GM12878 (cell line): ENCODE results near the gene TMEM266. TPM values are rescaled to one million over a fixed set of nuclear protein-coding genes. Genes with fewer than 3 reads are reported as not detected.

Experiments
- ATAC-seq: fragments of 200-7000 bp; cut with Tn5 transposase; 3 replicates; pipeline ENCODE4 v1.9.1; 2020; ENCODE audit warnings: mild to moderate bottlenecking, moderate library complexity
- BruUV-seq: library from RNA; stranded (reverse); fragments of 400-500 nt; replicated peaks from 2 replicates; lab custom pipeline; 2021; lab: Mats Ljungman, UMichigan
- CTCF ChIA-PET: fragments of 300-600 bp; sonication (Branson Sonifier 250); formaldehyde crosslinking; extraction: SDS; loops from one replicate; lab custom pipeline; 2021; ENCODE audit warnings: inconsistent platforms; lab: Yijun Ruan, JAX
- POLR2A ChIA-PET: fragments of 350-600 bp; formaldehyde crosslinking; extraction: SDS; loops from one replicate; lab custom pipeline; 2021; ENCODE audit warnings: inconsistent platforms; lab: Charles Lee
- RAD21 ChIA-PET: fragments of 300-600 bp; sonication (Branson Sonifier 250); formaldehyde crosslinking; loops from one replicate; lab custom pipeline; 2023; ENCODE audit warnings: antibody characterized with exemption; ENCODE audit not compliant: unreplicated experiment; lab: Charles Lee
- SMC1A ChIA-PET: fragments of 300-600 bp; sonication (Branson Sonifier 250); formaldehyde crosslinking; loops from one replicate; lab custom pipeline; 2023; ENCODE audit not compliant: unreplicated experiment, uncharacterized antibody; lab: Charles Lee
- DNase-seq: peaks from one replicate; pipeline ENCODE4 v3.0.0-alpha.2; 2011; ENCODE audit warnings: low read depth, low spot score
- FAIRE-seq: peaks from 3 replicates; lab custom pipeline; 2011; peaks lifted over from hg19 to GRCh38; lab: Jason Lieb, UNC
- H2AFZ ChIP-seq: 2 replicates; pipeline ENCODE4 v1.6.0; 2011; ENCODE audit warnings: low read depth, low read length, control low read depth; ENCODE audit not compliant: control insufficient read depth
- H3K27ac ChIP-seq: 2 replicates; pipeline ENCODE4 v1.5.1; 2011; ENCODE audit warnings: control low read depth; ENCODE audit not compliant: control insufficient read depth, insufficient read depth
- H3K27me3 ChIP-seq, 2 experiments: replicated peaks in 1 of 2; 2 replicates each; pipeline versions ENCODE4 v1.6.0 to v1.6.1; 2011; ENCODE audit warnings: low read length in 1 of 2; ENCODE audit not compliant: control insufficient read depth in 2 of 2, insufficient read depth in 2 of 2
- H3K36me3 ChIP-seq, 2 experiments: 2 replicates each; pipeline ENCODE4 v1.5.1; 2011; ENCODE audit warnings: low read length in 1 of 2; ENCODE audit not compliant: control insufficient read depth in 2 of 2, insufficient read depth in 2 of 2
- H3K4me1 ChIP-seq: 2 replicates; pipeline ENCODE4 v1.6.1; 2011; ENCODE audit warnings: mild to moderate bottlenecking, low read length, moderate library complexity, mixed read lengths; ENCODE audit not compliant: control insufficient read depth, insufficient read depth
- H3K4me2 ChIP-seq: 2 replicates; pipeline ENCODE4 v1.6.0; 2011; ENCODE audit warnings: control low read depth; ENCODE audit not compliant: control insufficient read depth, insufficient read depth
- H3K4me3 ChIP-seq: fragments of 200-600 bp; sonication (generic); 2 replicates; pipeline ENCODE4 v1.5.1; 2016
- H3K79me2 ChIP-seq: 2 replicates; pipeline ENCODE4 v1.6.0; 2011; ENCODE audit warnings: low read length; ENCODE audit not compliant: control insufficient read depth, insufficient read depth
- H3K9ac ChIP-seq: 2 replicates; pipeline ENCODE4 v1.8.0; 2011; ENCODE audit warnings: low read length, control low read depth, mixed read lengths; ENCODE audit not compliant: control insufficient read depth, insufficient read depth
- H3K9me3 ChIP-seq: replicated peaks from 3 replicates; pipeline ENCODE4 v1.5.1; 2011; ENCODE audit warnings: mild to moderate bottlenecking, low read length; ENCODE audit not compliant: control insufficient read depth, insufficient read depth
- H4K20me1 ChIP-seq: 2 replicates; pipeline ENCODE4 v1.6.0; 2011; ENCODE audit not compliant: control insufficient read depth, insufficient read depth
- BCL11A ChIP-seq: IDR thresholded peaks from 2 replicates; pipeline ENCODE4 v1.6.1; 2011; ENCODE audit warnings: low read depth, low read length
- CHD2 ChIP-seq: IDR thresholded peaks from 2 replicates; pipeline ENCODE4 v1.6.1; 2011; ENCODE audit warnings: low read depth, low read length, improper control_type of control experiment, borderline replicate concordance
- GABPA ChIP-seq: IDR thresholded peaks from 2 replicates; pipeline ENCODE4 v1.6.1; 2014; ENCODE audit warnings: antibody characterized with exemption, low read depth, mild to moderate bottlenecking, inconsistent platforms
- MEF2A ChIP-seq: IDR thresholded peaks from 2 replicates; pipeline ENCODE4 v1.6.1; 2011; ENCODE audit warnings: low read depth, mild to moderate bottlenecking, low read length, moderate library complexity; ENCODE audit not compliant: insufficient read depth
- MYC ChIP-seq: IDR thresholded peaks from 2 replicates; pipeline ENCODE4 v1.6.1; 2011; ENCODE audit warnings: mild to moderate bottlenecking, low read length, moderate library complexity, inconsistent platforms; ENCODE audit not compliant: insufficient read depth, insufficient replicate concordance, insufficient read length, severe bottlenecking
- NFIC ChIP-seq: IDR thresholded peaks from 2 replicates; pipeline ENCODE4 v1.6.1; 2012; ENCODE audit warnings: low read depth, mild to moderate bottlenecking, inconsistent platforms, low read length, moderate library complexity
- NR2C1 ChIP-seq: fragments of 450-650 bp; IDR thresholded peaks from 2 replicates; pipeline ENCODE4 v1.6.1; 2017; ENCODE audit warnings: antibody characterized with exemption, mild to moderate bottlenecking, moderate library complexity
- NR2F1 ChIP-seq: fragments of 450-650 bp; conservative IDR thresholded peaks from 2 replicates; pipeline ENCODE4 v1.6.1; 2017; ENCODE audit warnings: mild to moderate bottlenecking
- RBBP5 ChIP-seq: fragments of 200-600 bp; sonication (generic); conservative IDR thresholded peaks from 2 replicates; pipeline ENCODE4 v1.6.1; 2016
- RELA ChIP-seq: fragments of 450-650 bp; IDR thresholded peaks from 2 replicates; pipeline ENCODE4 v1.8.0; 2014; ENCODE audit warnings: borderline replicate concordance; ENCODE audit not compliant: partially characterized antibody
- SRF ChIP-seq, 2 experiments: IDR thresholded peaks; 2 replicates each; pipeline ENCODE4 v1.6.1; 2011; ENCODE audit warnings: low read depth in 2 of 2, low read length in 2 of 2, mild to moderate bottlenecking in 1 of 2, moderate library complexity in 1 of 2
- WGBS: methylation state at CpG from one replicate; pipeline ENCODE4 v1.1.6; 2016; ENCODE audit warnings: low lambda C conversion rate; ENCODE audit not compliant: insufficient replicate concordance, insufficient coverage; ENCODE audit errors: missing lambda C conversion rate; 5-methylcytosine and 5-hydroxymethylcytosine counted together
- in situ Hi-C: fragments of 300-500 bp; cut with MboI; formaldehyde crosslinking; loops from 9 replicates; pipeline ENCODE4 v1.14.3; 2018; ENCODE audit warnings: mixed read lengths
- intact Hi-C: fragments of 100-400 bp; cut with micrococcal nuclease; formaldehyde crosslinking; loops from one replicate; pipeline ENCODE4 v1.14.2; 2022; ENCODE audit not compliant: unreplicated experiment
- polyA plus RNA-seq, 11 experiments: library from polyadenylated mRNA; depleted of rRNA in 4 of 11; unstranded in 6 of 11; stranded (reverse) in 5 of 11; fragments of >200 nt; fragmentation: Nextera tagmentation in 4 of 11; fragmentation: Illumina TruSeq in 1 of 11; extraction: Ambion mirVana in 4 of 11; extraction: Trizol in 1 of 11; gene quantifications; 1 replicate in 1 of 11; 2 replicates in 10 of 11; pipeline versions ENCODE4 v1.2.1 to v1.2.3, GENCODE V29; 2011 to 2016; ENCODE audit warnings: inconsistent platforms in 2 of 11, missing spikeins in 2 of 11, low read depth in 1 of 11
- total RNA-seq, 4 experiments: library from RNA; depleted of rRNA in 3 of 4; stranded (reverse); fragments of >200 nt in 3 of 4; fragmentation: Illumina TruSeq in 1 of 4; extraction: Trizol in 1 of 4; gene quantifications; 2 replicates each; pipeline versions ENCODE4 v1.2.1 to v1.2.3, GENCODE V29; 2013 to 2021
- TF ChIP-seq, protein P1 (sequence below): fragments of 450-650 bp; IDR thresholded peaks from 2 replicates; pipeline ENCODE4 v1.6.1; 2018; ENCODE audit warnings: mild to moderate bottlenecking, low read depth, moderate library complexity; ENCODE audit not compliant: partially characterized antibody
- TF ChIP-seq, protein P2 (sequence below): fragments of 450-650 bp; formaldehyde crosslinking; IDR thresholded peaks from 2 replicates; pipeline ENCODE4 v1.4.0; 2022; ENCODE audit warnings: mild to moderate bottlenecking, moderate library complexity
- TF ChIP-seq, protein P3 (sequence below): IDR thresholded peaks from 2 replicates; pipeline ENCODE4 v1.6.1; 2012; ENCODE audit warnings: low read depth, low read length, improper control_type of control experiment

Gene TMEM266
- total and polyA plus RNA-seq, 10 of the 15 experiments (the other 5 are each of a cell fraction or from before 2014, with no cell fraction given): 0.11 to 0.70 (median 0.39) TPM

DNA sequence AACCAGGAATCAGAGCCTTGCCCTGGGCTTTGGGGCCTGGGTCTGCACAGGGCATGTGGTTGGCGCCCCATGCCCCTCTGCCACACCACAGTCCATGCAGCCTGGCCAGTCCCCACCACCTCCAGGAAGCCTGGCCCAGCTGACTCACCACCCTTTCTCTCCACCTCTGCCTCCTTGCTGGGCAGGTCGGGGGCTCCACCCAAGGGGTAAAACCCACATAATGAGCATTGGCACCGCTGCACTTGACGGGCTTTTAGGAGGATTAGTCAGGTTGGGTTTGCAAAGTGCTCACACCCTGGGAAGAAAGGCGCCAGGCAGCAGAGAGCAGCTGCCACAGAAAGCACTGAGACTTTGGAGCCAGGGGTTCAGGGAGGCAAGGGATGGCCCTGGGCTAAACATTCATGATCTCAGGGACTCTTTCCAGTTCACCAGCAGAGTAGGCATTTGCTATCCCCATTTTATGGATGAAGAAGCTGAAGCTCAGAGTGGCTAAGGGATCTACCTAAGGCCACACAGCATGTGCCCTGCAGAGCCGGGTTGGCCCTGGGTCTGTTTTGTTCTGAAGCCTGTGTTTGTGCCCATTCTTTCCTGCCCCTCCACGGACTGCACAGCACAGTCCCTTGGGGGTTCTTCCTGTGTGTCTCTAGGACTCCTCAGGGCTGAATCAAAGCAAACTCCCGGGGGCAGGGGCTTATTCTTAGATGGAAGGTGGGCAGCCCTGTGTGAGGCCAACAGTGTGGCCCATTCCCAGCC is 138.1 kb downstream of the TMEM266 start:
- ATAC-seq: no peak
- no peak for FAIRE-seq
- H3K27ac ChIP-seq: no peak overlapping the region
- BruUV-seq: no TSS peak
- no peak for DNase-seq
- no peaks in the 10 kb centered on the region; the same call in 1 of the 2 replicates for H3K4me1 ChIP-seq
- CTCF ChIA-PET: no interaction called here
- H3K9ac ChIP-seq: no peak overlapping the region
- no peaks in the 10 kb centered on the region for H3K79me2 ChIP-seq
- no peak overlapping the region for H3K4me3 ChIP-seq
- WGBS: 79% methylated on average over 7 of the region's 8 CpGs
- no peak overlapping the region for H2AFZ ChIP-seq
- H3K27me3 ChIP-seq: no peaks in the 10 kb centered on the region
- H3K4me2 ChIP-seq: no peak overlapping the region
- RAD21 ChIA-PET: no interaction called here
- SMC1A ChIA-PET: no interaction called here
- POLR2A ChIA-PET: no interaction called here
- no peaks in the 10 kb centered on the region; a peak in 1 of 4 replicates for H3K36me3 ChIP-seq
- in situ Hi-C loops: no loop called here
- no peak for TF ChIP-seq GABPA
- TF ChIP-seq CHD2: no peak
- TF ChIP-seq MYC: no peak
- no peak for TF ChIP-seq NR2C1
- TF ChIP-seq, protein P1, sequence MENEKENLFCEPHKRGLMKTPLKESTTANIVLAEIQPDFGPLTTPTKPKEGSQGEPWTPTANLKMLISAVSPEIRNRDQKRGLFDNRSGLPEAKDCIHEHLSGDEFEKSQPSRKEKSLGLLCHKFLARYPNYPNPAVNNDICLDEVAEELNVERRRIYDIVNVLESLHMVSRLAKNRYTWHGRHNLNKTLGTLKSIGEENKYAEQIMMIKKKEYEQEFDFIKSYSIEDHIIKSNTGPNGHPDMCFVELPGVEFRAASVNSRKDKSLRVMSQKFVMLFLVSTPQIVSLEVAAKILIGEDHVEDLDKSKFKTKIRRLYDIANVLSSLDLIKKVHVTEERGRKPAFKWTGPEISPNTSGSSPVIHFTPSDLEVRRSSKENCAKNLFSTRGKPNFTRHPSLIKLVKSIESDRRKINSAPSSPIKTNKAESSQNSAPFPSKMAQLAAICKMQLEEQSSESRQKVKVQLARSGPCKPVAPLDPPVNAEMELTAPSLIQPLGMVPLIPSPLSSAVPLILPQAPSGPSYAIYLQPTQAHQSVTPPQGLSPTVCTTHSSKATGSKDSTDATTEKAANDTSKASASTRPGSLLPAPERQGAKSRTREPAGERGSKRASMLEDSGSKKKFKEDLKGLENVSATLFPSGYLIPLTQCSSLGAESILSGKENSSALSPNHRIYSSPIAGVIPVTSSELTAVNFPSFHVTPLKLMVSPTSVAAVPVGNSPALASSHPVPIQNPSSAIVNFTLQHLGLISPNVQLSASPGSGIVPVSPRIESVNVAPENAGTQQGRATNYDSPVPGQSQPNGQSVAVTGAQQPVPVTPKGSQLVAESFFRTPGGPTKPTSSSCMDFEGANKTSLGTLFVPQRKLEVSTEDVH: no peak
- TF ChIP-seq, protein P2, sequence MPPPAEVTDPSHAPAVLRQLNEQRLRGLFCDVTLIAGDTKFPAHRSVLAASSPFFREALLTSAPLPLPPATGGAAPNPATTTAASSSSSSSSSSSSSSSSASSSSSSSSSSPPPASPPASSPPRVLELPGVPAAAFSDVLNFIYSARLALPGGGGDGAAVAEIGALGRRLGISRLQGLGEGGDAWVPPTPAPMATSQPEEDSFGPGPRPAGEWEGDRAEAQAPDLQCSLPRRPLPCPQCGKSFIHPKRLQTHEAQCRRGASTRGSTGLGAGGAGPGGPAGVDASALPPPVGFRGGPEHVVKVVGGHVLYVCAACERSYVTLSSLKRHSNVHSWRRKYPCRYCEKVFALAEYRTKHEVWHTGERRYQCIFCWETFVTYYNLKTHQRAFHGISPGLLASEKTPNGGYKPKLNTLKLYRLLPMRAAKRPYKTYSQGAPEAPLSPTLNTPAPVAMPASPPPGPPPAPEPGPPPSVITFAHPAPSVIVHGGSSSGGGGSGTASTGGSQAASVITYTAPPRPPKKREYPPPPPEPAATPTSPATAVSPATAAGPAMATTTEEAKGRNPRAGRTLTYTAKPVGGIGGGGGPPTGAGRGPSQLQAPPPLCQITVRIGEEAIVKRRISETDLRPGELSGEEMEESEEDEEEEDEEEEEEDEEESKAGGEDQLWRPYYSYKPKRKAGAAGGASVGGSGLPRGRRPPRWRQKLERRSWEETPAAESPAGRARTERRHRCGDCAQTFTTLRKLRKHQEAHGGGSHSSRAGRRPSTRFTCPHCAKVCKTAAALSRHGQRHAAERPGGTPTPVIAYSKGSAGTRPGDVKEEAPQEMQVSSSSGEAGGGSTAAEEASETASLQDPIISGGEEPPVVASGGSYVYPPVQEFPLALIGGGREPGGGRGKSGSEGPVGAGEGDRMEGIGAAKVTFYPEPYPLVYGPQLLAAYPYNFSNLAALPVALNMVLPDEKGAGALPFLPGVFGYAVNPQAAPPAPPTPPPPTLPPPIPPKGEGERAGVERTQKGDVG (CRISPR knock-in tag): no peak
- no peak for TF ChIP-seq RBBP5
- TF ChIP-seq, protein P3, sequence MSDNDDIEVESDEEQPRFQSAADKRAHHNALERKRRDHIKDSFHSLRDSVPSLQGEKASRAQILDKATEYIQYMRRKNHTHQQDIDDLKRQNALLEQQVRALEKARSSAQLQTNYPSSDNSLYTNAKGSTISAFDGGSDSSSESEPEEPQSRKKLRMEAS: no peak
- no peak for TF ChIP-seq NR2F1
- no peak for TF ChIP-seq NFIC
- TF ChIP-seq MEF2A: no peak
- no peak for TF ChIP-seq RELA
- TF ChIP-seq SRF (IDR thresholded peaks at IDR 0.05; ENCODE audit: low read depth in 2 of 2, low read length in 2 of 2): no peak
- no peak for TF ChIP-seq BCL11A
- intact Hi-C loops: no loop called here
- no peaks in the 10 kb centered on the region for H4K20me1 ChIP-seq
- H3K9me3 ChIP-seq: no peaks in the 10 kb centered on the region
